Liver (tissue), 9 donors: ENCODE measurements around the gene PPFIA4. TPM values are rescaled to one million over a fixed set of nuclear protein-coding genes. Genes with fewer than 3 reads are reported as not detected.

ENCODE experiments used
- DNase-seq: peaks from one replicate; pipeline ENCODE4 v3.0.0-alpha.2; 2017; ENCODE audit warnings: low spot score
- H3K27ac ChIP-seq, 2 donors: one replicate each; pipeline ENCODE4 v1.7.0; 2013; ENCODE audit warnings: inconsistent platforms in 2 of 2, low read length in 2 of 2, control low read depth in 1 of 2, low read depth in 1 of 2, mild to moderate bottlenecking in 1 of 2
- H3K27me3 ChIP-seq, 4 donors: one replicate each; pipeline versions ENCODE4 v1.6.1 to v1.7.0; 2013; ENCODE audit warnings: low read length in 3 of 4, inconsistent platforms in 1 of 4, mild to moderate bottlenecking in 1 of 4, moderate library complexity in 1 of 4; ENCODE audit not compliant: control insufficient read depth in 4 of 4, insufficient read depth in 4 of 4
- H3K36me3 ChIP-seq, 4 donors: one replicate each; pipeline versions ENCODE4 v1.6.1 to v1.7.0; 2013; ENCODE audit warnings: low read length in 3 of 4, mild to moderate bottlenecking in 3 of 4, low read depth in 1 of 4, moderate library complexity in 1 of 4; ENCODE audit not compliant: control insufficient read depth in 4 of 4, insufficient read depth in 3 of 4
- H3K4me1 ChIP-seq, 4 donors: one replicate each; pipeline versions ENCODE4 v1.6.1 to v1.7.0; 2013; ENCODE audit warnings: low read length in 3 of 4, mild to moderate bottlenecking in 3 of 4, moderate library complexity in 1 of 4; ENCODE audit not compliant: control insufficient read depth in 4 of 4, insufficient read depth in 4 of 4
- H3K4me3 ChIP-seq, 3 donors: one replicate each; pipeline versions ENCODE4 v1.6.1 to v1.7.0; 2013; ENCODE audit warnings: low read length in 3 of 3, control low read depth in 1 of 3, low read depth in 1 of 3, mild to moderate bottlenecking in 1 of 3
- H3K9ac ChIP-seq, 2 donors: one replicate each; pipeline ENCODE4 v1.7.0; 2013; ENCODE audit warnings: low read length in 2 of 2, mild to moderate bottlenecking in 2 of 2, moderate library complexity in 2 of 2, control low read depth in 1 of 2, low read depth in 1 of 2
- H3K9me3 ChIP-seq, 4 donors: one replicate each; pipeline versions ENCODE4 v1.6.1 to v1.7.0; 2013; ENCODE audit warnings: low read length in 3 of 4; ENCODE audit not compliant: control insufficient read depth in 4 of 4
- CTCF ChIP-seq: fragments of 150-350 bp; IDR thresholded peaks from 2 replicates; pipeline ENCODE4 v1.5.1; 2017; ENCODE audit warnings: improper control_type of control experiment, low read depth, low read length; ENCODE audit not compliant: missing input control
- EGR1 ChIP-seq, 2 donors: IDR thresholded peaks; 2 replicates each; pipeline ENCODE4 v1.6.1; 2016 to 2018; ENCODE audit warnings: antibody characterized with exemption in 2 of 2, low read depth in 2 of 2
- FOXA1 ChIP-seq: IDR thresholded peaks from 2 replicates; pipeline ENCODE4 v1.6.1; 2016; ENCODE audit warnings: antibody characterized with exemption
- FOXA2 ChIP-seq: IDR thresholded peaks from 2 replicates; pipeline ENCODE4 v1.6.1; 2016; ENCODE audit warnings: antibody characterized with exemption
- HNF4A ChIP-seq, 2 donors: conservative IDR thresholded peaks; 2 replicates each; pipeline ENCODE4 v1.6.1; 2016; ENCODE audit warnings: antibody characterized with exemption in 2 of 2, mild to moderate bottlenecking in 2 of 2
- HNF4G ChIP-seq: IDR thresholded peaks from 2 replicates; pipeline ENCODE4 v1.6.1; 2016; ENCODE audit warnings: antibody characterized with exemption
- JUND ChIP-seq, 2 donors: IDR thresholded peaks; 2 replicates each; pipeline ENCODE4 v1.6.1; 2016; ENCODE audit warnings: antibody characterized with exemption in 2 of 2
- NR2F2 ChIP-seq: IDR thresholded peaks from 2 replicates; pipeline ENCODE4 v1.6.1; 2016; ENCODE audit warnings: antibody characterized with exemption
- RAD21 ChIP-seq, 2 donors: IDR thresholded peaks; 2 replicates each; pipeline ENCODE4 v1.6.1; 2016; ENCODE audit warnings: antibody characterized with exemption in 2 of 2, mild to moderate bottlenecking in 2 of 2
- RXRA ChIP-seq, 2 donors: IDR thresholded peaks; 2 replicates each; pipeline ENCODE4 v1.6.1; 2017 to 2018; ENCODE audit warnings: antibody characterized with exemption in 2 of 2, mild to moderate bottlenecking in 1 of 2
- SP1 ChIP-seq: IDR thresholded peaks from 2 replicates; pipeline ENCODE4 v1.6.1; 2018; ENCODE audit warnings: antibody characterized with exemption, mild to moderate bottlenecking
- YY1 ChIP-seq: IDR thresholded peaks from 2 replicates; pipeline ENCODE4 v1.6.1; 2016; ENCODE audit warnings: antibody characterized with exemption, mild to moderate bottlenecking
- ZBTB33 ChIP-seq: IDR thresholded peaks from 2 replicates; pipeline ENCODE4 v1.6.1; 2016; ENCODE audit warnings: antibody characterized with exemption
- WGBS: extraction: QIAGEN DNeasy Blood & Tissue Kit; methylation state at CpG from one replicate; pipeline ENCODE4 v1.1.7; 2013; 5-methylcytosine and 5-hydroxymethylcytosine counted together
- polyA plus RNA-seq, 2 donors: library from polyadenylated mRNA; stranded (reverse) in 1 of 2; unstranded in 1 of 2; fragments of 200-250 nt in 1 of 2; fragments of >200 nt in 1 of 2; fragmentation: Nextera tagmentation in 1 of 2; extraction: Ambion mirVana in 1 of 2; gene quantifications; one replicate each; pipeline versions ENCODE4 v1.2.1 to v1.2.3, GENCODE V29; 2013 to 2015
- total RNA-seq, 2 donors: library from RNA; depleted of rRNA; stranded (reverse); fragments of >200 nt; gene quantifications; one replicate each; pipeline ENCODE4 v1.2.3, GENCODE V29; 2014
- TF ChIP-seq, protein P1 (sequence below): IDR thresholded peaks from 2 replicates; pipeline ENCODE4 v1.6.1; 2016; ENCODE audit warnings: antibody characterized with exemption, mild to moderate bottlenecking
- TF ChIP-seq, protein P2 (sequence below): IDR thresholded peaks from 2 replicates; pipeline ENCODE4 v1.6.1; 2016; ENCODE audit warnings: antibody characterized with exemption
- TF ChIP-seq, protein P3 (sequence below): IDR thresholded peaks from 2 replicates; pipeline ENCODE4 v1.6.1; 2016; ENCODE audit warnings: antibody characterized with exemption
- donor health status: healthy.
- donor health status: healthy.
- donor health status: healthy.
- donor health status: healthy.
- donor health status: healthy.

The PPFIA4 gene
- total and polyA plus RNA-seq, 4 donors = 0.07 to 0.33 (median 0.15) TPM

- WGBS = 42% methylated on average over 30 of the region's 30 CpGs
Observed at GRCh38 chr1:203076031-203076511, 49.8 kb downstream of the PPFIA4 start.

DNA sequence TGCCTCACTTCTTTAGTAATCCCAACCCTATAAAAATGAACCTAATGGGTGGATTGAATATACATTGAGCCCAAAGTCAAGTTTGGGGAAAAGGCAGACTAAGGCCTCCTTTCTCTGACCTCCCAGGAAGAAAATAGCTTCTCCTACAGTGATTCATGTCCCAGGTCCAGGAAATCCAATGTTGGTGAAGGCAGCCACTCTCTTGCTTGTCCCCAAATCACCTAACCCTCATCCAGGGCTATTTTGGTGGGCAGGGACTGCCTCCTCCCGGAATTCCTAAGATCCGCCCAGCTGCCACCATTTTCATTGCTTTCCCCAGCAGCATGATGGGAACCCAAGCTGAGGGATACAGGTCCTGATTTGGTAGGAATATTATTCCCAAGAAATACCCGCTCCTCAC lies 51.1 kb downstream of the PPFIA4 start:
- H3K27me3 ChIP-seq = peaks cover 0 to 6% (median 0%) of the 10 kb centered on the region in 4 donors
- no peaks in the 10 kb centered on the region for H3K36me3 ChIP-seq
- H3K9ac ChIP-seq = no peak overlapping the region
- peaks cover 0 to 8% (median 2%) of the 10 kb centered on the region in 4 donors for H3K4me1 ChIP-seq
- TF ChIP-seq, protein P1, sequence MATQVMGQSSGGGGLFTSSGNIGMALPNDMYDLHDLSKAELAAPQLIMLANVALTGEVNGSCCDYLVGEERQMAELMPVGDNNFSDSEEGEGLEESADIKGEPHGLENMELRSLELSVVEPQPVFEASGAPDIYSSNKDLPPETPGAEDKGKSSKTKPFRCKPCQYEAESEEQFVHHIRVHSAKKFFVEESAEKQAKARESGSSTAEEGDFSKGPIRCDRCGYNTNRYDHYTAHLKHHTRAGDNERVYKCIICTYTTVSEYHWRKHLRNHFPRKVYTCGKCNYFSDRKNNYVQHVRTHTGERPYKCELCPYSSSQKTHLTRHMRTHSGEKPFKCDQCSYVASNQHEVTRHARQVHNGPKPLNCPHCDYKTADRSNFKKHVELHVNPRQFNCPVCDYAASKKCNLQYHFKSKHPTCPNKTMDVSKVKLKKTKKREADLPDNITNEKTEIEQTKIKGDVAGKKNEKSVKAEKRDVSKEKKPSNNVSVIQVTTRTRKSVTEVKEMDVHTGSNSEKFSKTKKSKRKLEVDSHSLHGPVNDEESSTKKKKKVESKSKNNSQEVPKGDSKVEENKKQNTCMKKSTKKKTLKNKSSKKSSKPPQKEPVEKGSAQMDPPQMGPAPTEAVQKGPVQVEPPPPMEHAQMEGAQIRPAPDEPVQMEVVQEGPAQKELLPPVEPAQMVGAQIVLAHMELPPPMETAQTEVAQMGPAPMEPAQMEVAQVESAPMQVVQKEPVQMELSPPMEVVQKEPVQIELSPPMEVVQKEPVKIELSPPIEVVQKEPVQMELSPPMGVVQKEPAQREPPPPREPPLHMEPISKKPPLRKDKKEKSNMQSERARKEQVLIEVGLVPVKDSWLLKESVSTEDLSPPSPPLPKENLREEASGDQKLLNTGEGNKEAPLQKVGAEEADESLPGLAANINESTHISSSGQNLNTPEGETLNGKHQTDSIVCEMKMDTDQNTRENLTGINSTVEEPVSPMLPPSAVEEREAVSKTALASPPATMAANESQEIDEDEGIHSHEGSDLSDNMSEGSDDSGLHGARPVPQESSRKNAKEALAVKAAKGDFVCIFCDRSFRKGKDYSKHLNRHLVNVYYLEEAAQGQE = no peak
- TF ChIP-seq RXRA (IDR thresholded peaks at IDR 0.05) = no peak
- TF ChIP-seq YY1 = no peak
- no peak for TF ChIP-seq SP1
- TF ChIP-seq RAD21 (IDR thresholded peaks at IDR 0.05) = no peak
- no peak for TF ChIP-seq FOXA1
- TF ChIP-seq FOXA2 = no peak
- TF ChIP-seq, protein P2, sequence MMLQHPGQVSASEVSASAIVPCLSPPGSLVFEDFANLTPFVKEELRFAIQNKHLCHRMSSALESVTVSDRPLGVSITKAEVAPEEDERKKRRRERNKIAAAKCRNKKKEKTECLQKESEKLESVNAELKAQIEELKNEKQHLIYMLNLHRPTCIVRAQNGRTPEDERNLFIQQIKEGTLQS = no peak
- no peak for TF ChIP-seq CTCF
- no peak for TF ChIP-seq HNF4A (conservative IDR thresholded peaks at IDR 0.05)
- TF ChIP-seq NR2F2 = no peak
- TF ChIP-seq JUND (IDR thresholded peaks at IDR 0.05) = no peak
- no peak for TF ChIP-seq HNF4G
- TF ChIP-seq EGR1 (IDR thresholded peaks at IDR 0.05; ENCODE audit: low read depth in 2 of 2) = no peak
- TF ChIP-seq ZBTB33 = no peak
- no peak overlapping the region for H3K4me3 ChIP-seq
- no peak for DNase-seq
- 90% methylated on average over 3 of the region's 3 CpGs for WGBS
- H3K9me3 ChIP-seq = no peaks in the 10 kb centered on the region
- no peak overlapping the region for H3K27ac ChIP-seq

More at GRCh38 chr1:203076031-203076511, 49.8 kb downstream of the PPFIA4 start:
- H3K36me3 ChIP-seq = no peaks in the 10 kb centered on the region
- TF ChIP-seq SP1 (no peak), RAD21 (IDR thresholded peaks at IDR 0.05) (no peak), FOXA1 (no peak), ZBTB33 (no peak), JUND (IDR thresholded peaks at IDR 0.05) (no peak), YY1 (no peak), NR2F2 (peak; percentile 64)
- TF ChIP-seq, protein P3, sequence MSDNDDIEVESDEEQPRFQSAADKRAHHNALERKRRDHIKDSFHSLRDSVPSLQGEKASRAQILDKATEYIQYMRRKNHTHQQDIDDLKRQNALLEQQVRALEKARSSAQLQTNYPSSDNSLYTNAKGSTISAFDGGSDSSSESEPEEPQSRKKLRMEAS = no peak
- no peak overlapping the region for H3K9ac ChIP-seq
- DNase-seq = no peak
- peaks cover 0 to 6% (median 0%) of the 10 kb centered on the region in 4 donors for H3K27me3 ChIP-seq
- H3K27ac ChIP-seq = no peak overlapping the region
- H3K4me3 ChIP-seq = peak overlapping the region in 1 of 3 donors; percentile 27
- H3K9me3 ChIP-seq = no peaks in the 10 kb centered on the region
- H3K4me1 ChIP-seq = peaks cover 0 to 8% (median 2%) of the 10 kb centered on the region in 4 donors
